ENCODE data around the gene ZBTB47. TPM values are rescaled to one million over a fixed set of nuclear protein-coding genes. Genes with fewer than 3 reads are reported as not detected.

The ZBTB47 gene
- total RNA-seq (10 to 100 TPM; 10.1 to 40.3 (median 19.6) TPM), polyA plus RNA-seq (10 to 100 TPM; 10.4 to 40.0 (median 32.1) TPM)
- long read RNA-seq, donor 1, partial matches to known transcripts: 12 of 12 reads
- long read RNA-seq, donor 1, other reads (novel, unspliced or antisense): 0 of 12 reads
- long read RNA-seq, donor 2: 0 reads
- long read RNA-seq, donor 3: 0 reads
- long read RNA-seq, donor 4: 0 reads
- long read RNA-seq, donor 5, partial matches to known transcripts: 0 of 7 reads
- long read RNA-seq, donor 5, other reads (novel, unspliced or antisense): 7 of 7 reads
- long read RNA-seq, donor 6: 0 reads
- long read RNA-seq, donor 7: 0 reads
- long read RNA-seq, donor 8: 0 reads
- long read RNA-seq, donor 9: 0 reads
- long read RNA-seq, donor 10: 0 reads

DNA sequence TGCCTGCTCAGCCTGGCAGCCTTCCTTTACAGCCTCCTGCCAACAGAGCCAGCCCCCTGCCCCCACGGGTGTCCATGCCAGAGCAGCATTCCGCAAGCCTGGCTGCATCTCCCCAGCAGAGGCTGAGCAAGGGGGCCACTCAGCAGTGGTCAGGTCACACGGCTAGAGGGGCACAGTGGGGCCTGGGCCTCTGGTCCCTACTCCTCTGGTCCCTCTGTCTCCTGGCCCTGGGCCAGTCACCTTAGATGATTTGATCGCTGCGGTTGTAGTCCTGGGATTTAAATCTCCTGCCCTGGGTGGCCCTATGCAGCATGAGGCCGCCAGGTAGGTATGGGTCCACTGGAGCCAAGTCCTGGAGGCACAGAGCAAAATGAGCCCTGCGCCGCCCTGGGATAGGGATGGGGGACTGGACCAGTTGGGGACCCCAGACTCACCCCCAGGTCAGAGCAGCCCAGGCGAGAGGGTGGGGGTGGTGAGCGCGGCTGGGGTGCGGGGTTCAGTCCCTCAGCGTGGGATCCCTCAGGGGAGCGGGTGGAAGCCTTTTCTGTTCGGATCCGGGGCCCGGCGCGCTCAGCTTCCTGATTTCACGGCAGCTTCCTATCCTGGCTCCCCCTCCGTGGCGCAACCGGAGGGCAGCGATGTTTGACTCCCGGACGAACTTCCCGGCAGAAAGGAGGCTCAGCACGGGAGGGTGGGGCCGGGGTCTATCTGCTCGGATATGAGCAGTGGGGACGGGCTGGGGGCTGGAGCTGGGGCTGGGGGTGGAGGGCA is at the start of gene ZBTB47:
Gene ZBTB47 (plus strand): TSS at position 138 of the 771 bp plus-strand sequence. CDS start 4,659 bp downstream, outside the sequence.
- WGBS, 5 donors: 4 to 6% (median 4%) methylated on average over 25 to 31 of the region's 31 CpGs
- intact Hi-C loops (cut with DNase I; ENCODE audit: low total_unique reads): loop anchor here (10.0 kb wide), 1 partner anchor 91 kb away; no protein-coding TSS in a partner anchor

DNA sequence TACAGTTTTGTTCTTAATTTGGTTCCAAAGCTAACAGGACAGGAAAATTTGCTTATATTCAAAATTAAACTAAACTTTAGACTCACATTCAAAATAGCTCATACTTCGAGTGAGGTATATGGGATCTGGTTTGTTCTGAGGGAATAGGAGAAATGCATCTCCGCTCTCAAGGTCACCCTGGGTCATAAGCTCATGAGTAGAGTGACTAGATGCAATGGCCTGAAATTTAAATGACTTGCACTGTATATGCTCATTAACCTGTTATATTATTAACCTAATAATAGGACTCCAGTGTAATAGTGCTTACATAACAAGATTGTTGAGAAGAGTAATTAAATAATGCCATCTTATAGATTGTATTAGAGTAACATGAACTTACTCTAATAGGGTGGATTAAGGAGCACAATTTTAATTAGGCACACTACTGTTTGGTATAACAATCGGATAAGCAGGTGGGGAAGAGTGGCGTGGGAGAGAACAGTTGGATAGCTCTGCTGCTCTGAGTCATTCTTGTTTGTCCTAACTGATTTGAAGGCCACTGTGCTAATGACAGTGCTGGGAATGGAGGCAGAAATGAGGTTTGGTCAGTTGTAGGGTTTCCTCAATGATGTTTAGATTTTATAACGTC is 47.8 kb upstream of the ZBTB47 start:
- H3K9me3 ChIP-seq: no peaks in the 10 kb centered on the region
- peaks cover 30 to 79% (median 50%) of the 10 kb centered on the region in 4 donors for H3K4me1 ChIP-seq
- no peaks in the 10 kb centered on the region for H3K27me3 ChIP-seq
- TF ChIP-seq, protein P1, sequence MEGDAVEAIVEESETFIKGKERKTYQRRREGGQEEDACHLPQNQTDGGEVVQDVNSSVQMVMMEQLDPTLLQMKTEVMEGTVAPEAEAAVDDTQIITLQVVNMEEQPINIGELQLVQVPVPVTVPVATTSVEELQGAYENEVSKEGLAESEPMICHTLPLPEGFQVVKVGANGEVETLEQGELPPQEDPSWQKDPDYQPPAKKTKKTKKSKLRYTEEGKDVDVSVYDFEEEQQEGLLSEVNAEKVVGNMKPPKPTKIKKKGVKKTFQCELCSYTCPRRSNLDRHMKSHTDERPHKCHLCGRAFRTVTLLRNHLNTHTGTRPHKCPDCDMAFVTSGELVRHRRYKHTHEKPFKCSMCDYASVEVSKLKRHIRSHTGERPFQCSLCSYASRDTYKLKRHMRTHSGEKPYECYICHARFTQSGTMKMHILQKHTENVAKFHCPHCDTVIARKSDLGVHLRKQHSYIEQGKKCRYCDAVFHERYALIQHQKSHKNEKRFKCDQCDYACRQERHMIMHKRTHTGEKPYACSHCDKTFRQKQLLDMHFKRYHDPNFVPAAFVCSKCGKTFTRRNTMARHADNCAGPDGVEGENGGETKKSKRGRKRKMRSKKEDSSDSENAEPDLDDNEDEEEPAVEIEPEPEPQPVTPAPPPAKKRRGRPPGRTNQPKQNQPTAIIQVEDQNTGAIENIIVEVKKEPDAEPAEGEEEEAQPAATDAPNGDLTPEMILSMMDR (IDR thresholded peaks at IDR 0.05): no peak
- TF ChIP-seq EP300 (IDR thresholded peaks at IDR 0.05): no peak
- no peak overlapping the region for H3K4me3 ChIP-seq
- intact Hi-C loops (cut with DNase I; ENCODE audit: low total_unique reads): no loop called here
- WGBS, 5 donors: 53 to 63% (median 57%) methylated on average over 5 of the region's 5 CpGs
- H3K27ac ChIP-seq: peak overlapping the region in 2 of 5 donors; percentile 2 to 16
- peaks cover 0 to 25% (median 12%) of the 10 kb centered on the region in 4 donors for H3K36me3 ChIP-seq
- no peak for DNase-seq

More for the DNA sequence above, at the start of gene ZBTB47:
- peaks cover 46 to 85% (median 66%) of the 10 kb centered on the region in 4 donors for H3K4me1 ChIP-seq
- H3K36me3 ChIP-seq: peaks cover 12 to 37% (median 25%) of the 10 kb centered on the region in 4 donors
- TF ChIP-seq POLR2A (IDR thresholded peaks at IDR 0.05) (no peak), EP300 (IDR thresholded peaks at IDR 0.05) (no peak), POLR2AphosphoS5 (IDR thresholded peaks at IDR 0.05) (no peak)
- TF ChIP-seq, protein P1 (IDR thresholded peaks at IDR 0.05): no peak
- H3K9me3 ChIP-seq: no peaks in the 10 kb centered on the region
- H3K27me3 ChIP-seq: no peaks in the 10 kb centered on the region
- H3K27ac ChIP-seq: peak within 1 kb of the TSS; percentile 78 to 94 (median 91)
- peak; percentile 52 to 61 for DNase-seq
- H3K4me3 ChIP-seq: peak within 1 kb of the TSS; percentile 72 to 84 (median 81)

DNA sequence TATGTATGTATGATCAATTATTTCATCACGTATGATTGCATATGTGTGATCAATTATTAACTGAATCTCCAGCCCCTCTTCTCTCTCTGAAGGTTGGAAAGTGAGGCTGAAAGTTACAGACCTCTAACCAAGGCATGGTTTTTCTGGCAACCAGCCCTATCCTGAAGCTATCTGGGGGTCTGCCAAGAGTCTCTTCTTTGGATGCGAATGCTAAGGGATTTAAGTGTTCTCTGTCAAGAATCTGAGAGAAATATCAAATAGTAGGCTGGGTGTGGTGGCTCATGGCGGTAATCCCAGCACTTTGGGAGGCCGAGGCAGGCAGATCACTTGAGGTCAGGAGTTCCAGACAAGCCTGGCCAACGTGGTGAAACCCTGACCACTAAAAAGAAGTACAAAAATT is 44.9 kb upstream of the ZBTB47 start:
- Histone ChIP-seq H3K4me3 (no peak overlapping the region), H3K4me1 (peaks cover 17 to 86% (median 50%) of the 10 kb centered on the region in 4 donors), H3K27me3 (no peaks in the 10 kb centered on the region), H3K36me3 (peaks cover 0 to 34% (median 12%) of the 10 kb centered on the region in 4 donors), H3K27ac (peak overlapping the region in 2 of 5 donors; percentile 0 to 49), H3K9me3 (no peaks in the 10 kb centered on the region)
- intact Hi-C loops (cut with DNase I; ENCODE audit: low total_unique reads): no loop called here
- peak in 1 of 2 donors; percentile 34 for DNase-seq
- WGBS, 5 donors: 49 to 73% (median 60%) methylated on average over 5 of the region's 5 CpGs
- TF ChIP-seq POLR2AphosphoS5 (IDR thresholded peaks at IDR 0.05): no peak
- TF ChIP-seq EP300 (IDR thresholded peaks at IDR 0.05): no peak
- TF ChIP-seq, protein P1 (IDR thresholded peaks at IDR 0.05): no peak

DNA sequence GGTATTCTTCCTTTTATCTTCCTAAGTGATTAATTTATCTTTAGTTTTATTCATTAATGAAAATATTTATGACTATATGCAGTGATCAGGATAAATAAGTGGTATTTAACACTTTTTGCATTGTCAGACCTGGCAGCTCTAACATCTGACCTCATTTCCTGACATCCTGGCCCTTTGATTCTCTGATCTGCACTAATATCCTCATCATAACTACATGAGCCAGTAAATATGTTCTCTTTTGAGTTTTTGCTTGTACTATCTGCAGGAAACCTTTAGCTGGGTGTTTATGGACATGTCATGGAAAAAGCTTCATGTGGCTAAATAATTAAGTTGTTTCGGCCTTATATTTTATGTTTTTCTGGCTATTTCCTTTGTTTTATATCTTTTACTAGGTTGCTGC is 42.5 kb upstream of the ZBTB47 start:
- peaks cover 9 to 86% (median 41%) of the 10 kb centered on the region in 4 donors for H3K4me1 ChIP-seq
- no peak for DNase-seq
- H3K27ac ChIP-seq: peak overlapping the region in 4 of 5 donors; percentile 6 to 61 (median 40)
- H3K36me3 ChIP-seq: peaks cover 0 to 28% (median 9%) of the 10 kb centered on the region in 4 donors
- TF ChIP-seq, protein P1 (IDR thresholded peaks at IDR 0.05): no peak
- TF ChIP-seq POLR2A (IDR thresholded peaks at IDR 0.05) (no peak), EP300 (IDR thresholded peaks at IDR 0.05) (no peak), POLR2AphosphoS5 (IDR thresholded peaks at IDR 0.05) (no peak)
- H3K27me3 ChIP-seq: no peaks in the 10 kb centered on the region
- 82 to 93% (median 91%) methylated on average over 1 of the region's 1 CpG for WGBS, 5 donors
- no peaks in the 10 kb centered on the region for H3K9me3 ChIP-seq
- no peak overlapping the region for H3K4me3 ChIP-seq
- intact Hi-C loops (cut with DNase I; ENCODE audit: low total_unique reads): no loop called here

Measured in stomach (tissue), 19 donors.